ENCODE results near the gene FAIM2. TPM values are rescaled to one million over a fixed set of nuclear protein-coding genes. Genes with fewer than 3 reads are reported as not detected.

Gene FAIM2
- total and polyA plus RNA-seq, 2 donors from 2014 or later: 1.3 to 5.5 TPM

DNA sequence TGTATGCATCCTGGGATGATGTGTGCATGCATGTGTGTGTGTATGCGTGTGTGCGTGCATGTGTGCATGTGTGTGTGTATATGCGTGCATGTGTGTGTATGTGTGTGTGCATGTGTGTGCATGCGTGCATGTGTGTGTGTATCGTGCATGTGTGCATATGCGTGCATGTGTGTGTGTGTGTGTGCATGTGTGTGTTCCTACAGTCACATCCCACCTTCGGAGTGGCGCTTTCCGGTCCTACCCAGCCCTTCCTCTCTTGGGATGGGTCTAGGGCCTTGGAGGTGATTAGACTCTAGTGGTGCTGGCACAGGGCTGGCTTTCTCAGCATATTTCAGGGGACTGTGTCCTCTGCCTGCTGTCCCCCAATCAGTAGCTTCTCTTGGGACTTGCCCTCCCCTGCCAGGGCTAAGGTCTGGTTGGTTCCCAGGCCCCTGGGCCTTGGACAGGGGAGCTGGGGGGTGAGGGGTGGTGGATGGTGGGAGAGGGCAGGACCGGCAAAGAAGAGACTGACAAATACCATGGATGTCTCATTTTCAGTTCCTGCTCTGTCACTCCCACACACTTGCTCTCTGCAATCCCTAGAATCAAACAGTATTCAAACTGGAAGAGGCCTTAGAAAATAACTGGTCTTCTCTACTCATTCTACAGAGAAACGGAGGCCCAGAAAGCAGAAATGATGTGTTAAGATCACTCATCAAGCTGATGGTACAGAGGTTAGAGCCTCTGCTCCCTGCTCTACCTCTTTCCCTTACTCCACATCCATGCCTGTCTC lies 21.9 kb upstream of the FAIM2 start:
- H3K27ac ChIP-seq (ENCODE audit: low read depth in 2 of 2, low read length in 2 of 2): no peak overlapping the region
- intact Hi-C loops (cut with DNase I): no loop called here
- no peak for FAIRE-seq
- no peak for DNase-seq
- H3K4me1 ChIP-seq (ENCODE audit: control insufficient read depth in 2 of 3, insufficient read depth in 2 of 3, low read depth in 1 of 3, low read length in 3 of 3): no peaks in the 10 kb centered on the region
- TF ChIP-seq, protein P1, sequence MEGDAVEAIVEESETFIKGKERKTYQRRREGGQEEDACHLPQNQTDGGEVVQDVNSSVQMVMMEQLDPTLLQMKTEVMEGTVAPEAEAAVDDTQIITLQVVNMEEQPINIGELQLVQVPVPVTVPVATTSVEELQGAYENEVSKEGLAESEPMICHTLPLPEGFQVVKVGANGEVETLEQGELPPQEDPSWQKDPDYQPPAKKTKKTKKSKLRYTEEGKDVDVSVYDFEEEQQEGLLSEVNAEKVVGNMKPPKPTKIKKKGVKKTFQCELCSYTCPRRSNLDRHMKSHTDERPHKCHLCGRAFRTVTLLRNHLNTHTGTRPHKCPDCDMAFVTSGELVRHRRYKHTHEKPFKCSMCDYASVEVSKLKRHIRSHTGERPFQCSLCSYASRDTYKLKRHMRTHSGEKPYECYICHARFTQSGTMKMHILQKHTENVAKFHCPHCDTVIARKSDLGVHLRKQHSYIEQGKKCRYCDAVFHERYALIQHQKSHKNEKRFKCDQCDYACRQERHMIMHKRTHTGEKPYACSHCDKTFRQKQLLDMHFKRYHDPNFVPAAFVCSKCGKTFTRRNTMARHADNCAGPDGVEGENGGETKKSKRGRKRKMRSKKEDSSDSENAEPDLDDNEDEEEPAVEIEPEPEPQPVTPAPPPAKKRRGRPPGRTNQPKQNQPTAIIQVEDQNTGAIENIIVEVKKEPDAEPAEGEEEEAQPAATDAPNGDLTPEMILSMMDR (IDR thresholded peaks at IDR 0.05; ENCODE audit: borderline replicate concordance, extremely low read depth, insufficient read depth): no peak
- no peak overlapping the region for H3K4me3 ChIP-seq (ENCODE audit: low read length in 3 of 3)
- no peak overlapping the region for H3K9ac ChIP-seq (ENCODE audit: low read length in 3 of 3)
- no peaks in the 10 kb centered on the region for H3K36me3 ChIP-seq (ENCODE audit: control insufficient read depth in 2 of 3, insufficient read depth in 3 of 3, low read length in 3 of 3)
- no peaks in the 10 kb centered on the region for H3K9me3 ChIP-seq (ENCODE audit: control insufficient read depth in 2 of 3, insufficient read depth in 1 of 3, low read length in 3 of 3)
- no peaks in the 10 kb centered on the region for H3K27me3 ChIP-seq (ENCODE audit: control insufficient read depth, insufficient read depth, low read length)

DNA sequence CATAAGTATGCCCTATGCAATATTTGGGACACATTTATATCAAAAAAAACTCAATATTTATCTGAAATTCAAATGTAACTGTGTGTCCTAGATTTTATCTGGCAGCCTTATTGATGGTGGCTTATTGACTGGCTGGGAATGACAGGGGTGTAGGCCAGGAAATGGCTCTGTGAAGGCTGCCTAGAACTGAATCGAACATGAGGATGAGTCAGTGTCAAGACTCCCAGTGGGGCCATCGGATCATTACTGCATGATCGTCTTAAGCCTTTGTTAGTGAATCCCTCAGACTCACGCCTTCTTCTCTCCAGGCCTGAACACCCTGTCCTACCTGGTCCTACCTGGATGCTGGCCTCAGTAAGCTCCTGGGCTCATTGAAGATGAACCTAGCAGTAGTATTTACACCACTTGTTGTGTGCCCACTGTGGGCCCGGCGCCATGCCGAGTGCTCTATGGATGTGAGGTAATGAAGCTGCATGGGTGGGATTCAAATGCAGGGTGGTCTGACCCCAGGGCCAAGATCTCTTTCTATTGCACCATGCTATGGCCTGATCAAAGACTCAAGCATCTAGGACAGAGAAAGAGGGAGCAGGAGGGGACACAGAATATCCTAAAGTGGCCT lies 21.0 kb upstream of the FAIM2 start:
- H3K27ac ChIP-seq (ENCODE audit: low read depth in 2 of 2, low read length in 2 of 2): no peak overlapping the region
- intact Hi-C loops (cut with DNase I): no loop called here
- H3K4me1 ChIP-seq (ENCODE audit: control insufficient read depth in 2 of 3, insufficient read depth in 2 of 3, low read depth in 1 of 3, low read length in 3 of 3): no peaks in the 10 kb centered on the region
- H3K36me3 ChIP-seq (ENCODE audit: control insufficient read depth in 2 of 3, insufficient read depth in 3 of 3, low read length in 3 of 3): no peaks in the 10 kb centered on the region
- TF ChIP-seq, protein P1 (IDR thresholded peaks at IDR 0.05; ENCODE audit: borderline replicate concordance, extremely low read depth, insufficient read depth): no peak
- H3K9ac ChIP-seq (ENCODE audit: low read length in 3 of 3): no peak overlapping the region
- H3K9me3 ChIP-seq (ENCODE audit: control insufficient read depth in 2 of 3, insufficient read depth in 1 of 3, low read length in 3 of 3): no peaks in the 10 kb centered on the region
- H3K4me3 ChIP-seq (ENCODE audit: low read length in 3 of 3): no peak overlapping the region
- no peaks in the 10 kb centered on the region for H3K27me3 ChIP-seq (ENCODE audit: control insufficient read depth, insufficient read depth, low read length)
- DNase-seq (no peak), FAIRE-seq (no peak)

DNA sequence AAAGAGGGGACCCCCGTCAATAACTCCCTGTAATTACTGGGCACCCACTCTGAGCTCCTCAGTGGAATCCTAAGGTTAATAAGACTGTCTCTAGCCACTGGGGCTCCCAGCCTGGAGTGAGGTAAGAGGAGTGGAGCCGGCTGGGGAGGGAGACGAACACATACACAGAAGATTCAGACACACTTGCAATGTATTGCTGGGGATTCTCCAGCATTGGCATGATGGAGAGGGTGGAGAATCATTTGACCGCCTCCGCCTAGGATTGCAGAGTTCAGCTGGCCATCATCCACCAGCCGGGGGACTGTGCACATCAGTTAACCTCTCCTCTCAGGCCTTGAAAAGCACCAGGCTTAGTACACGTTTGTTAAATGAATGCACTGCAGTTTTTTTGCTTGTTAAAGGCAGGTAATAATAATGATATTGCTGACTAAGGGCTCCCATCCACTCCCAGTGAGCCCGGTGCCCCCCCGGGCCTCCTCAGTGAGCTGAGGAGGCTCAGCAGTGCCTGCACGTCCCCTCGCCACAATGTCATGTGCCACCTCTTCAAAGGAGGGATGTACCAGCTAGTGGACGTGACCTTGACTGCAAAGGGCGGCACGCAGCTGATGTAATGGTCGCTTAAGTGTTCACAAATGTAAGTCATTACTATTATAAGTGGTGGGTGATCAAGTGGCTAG lies 20.3 kb upstream of the FAIM2 start:
- intact Hi-C loops (cut with DNase I): no loop called here
- Histone ChIP-seq H3K4me1 (ENCODE audit: control insufficient read depth in 2 of 3, insufficient read depth in 2 of 3, low read depth in 1 of 3, low read length in 3 of 3) (no peaks in the 10 kb centered on the region), H3K4me3 (ENCODE audit: low read length in 3 of 3) (no peak overlapping the region), H3K9me3 (ENCODE audit: control insufficient read depth in 2 of 3, insufficient read depth in 1 of 3, low read length in 3 of 3) (no peaks in the 10 kb centered on the region), H3K27ac (ENCODE audit: low read depth in 2 of 2, low read length in 2 of 2) (no peak overlapping the region), H3K9ac (ENCODE audit: low read length in 3 of 3) (no peak overlapping the region), H3K36me3 (ENCODE audit: control insufficient read depth in 2 of 3, insufficient read depth in 3 of 3, low read length in 3 of 3) (no peaks in the 10 kb centered on the region), H3K27me3 (ENCODE audit: control insufficient read depth, insufficient read depth, low read length) (no peaks in the 10 kb centered on the region)
- FAIRE-seq (no peak), DNase-seq (no peak)
- TF ChIP-seq, protein P1 (IDR thresholded peaks at IDR 0.05; ENCODE audit: borderline replicate concordance, extremely low read depth, insufficient read depth): no peak

All from kidney (tissue), 14 donors.